ENCODE measurements around the gene SNRPN. TPM values are rescaled to one million over a fixed set of nuclear protein-coding genes. Genes with fewer than 3 reads are reported as not detected.
"Not testable (repeated sequence)": the region's sequence is repeated elsewhere in the genome, so short reads cannot be mapped to it uniquely, and the experiment has no call there.

The SNRPN gene
- total RNA-seq, 2 donors from 2014 or later, result 86.0 to 96.1 TPM

GRCh38 chr15:24944954-24945353, 9.8 kb upstream of the SNRPN start:
- DNase-seq (no peak), ATAC-seq (replicated peaks in 1 of 2) (no peak)
- Mint-ChIP-seq H3K4me1 (ENCODE audit: low read depth) (no peaks in the 10 kb centered on the region), H3K9me3 (peaks cover 5 to 8% of the 10 kb centered on the region in 2 donors), H3K27me3 (ENCODE audit: low read depth) (no peaks in the 10 kb centered on the region), H3K4me3 (no peak overlapping the region), H3K36me3 (ENCODE audit: insufficient read depth in 2 of 2) (peaks cover 1 to 4% of the 10 kb centered on the region in 2 donors), H3K27ac (no peak overlapping the region)

GRCh38 chr15:24945711-24946110, 9.1 kb upstream of the SNRPN start:
- DNase-seq (no peak), ATAC-seq (replicated peaks in 1 of 2) (no peak)
- Mint-ChIP-seq H3K36me3 (ENCODE audit: insufficient read depth in 2 of 2) (peaks cover 0 to 4% of the 10 kb centered on the region in 2 donors), H3K27ac (no peak overlapping the region), H3K4me1 (ENCODE audit: low read depth) (no peaks in the 10 kb centered on the region), H3K9me3 (peaks cover 4 to 6% of the 10 kb centered on the region in 2 donors), H3K4me3 (no peak overlapping the region), H3K27me3 (ENCODE audit: low read depth) (no peaks in the 10 kb centered on the region)

- Mint-ChIP-seq H3K9me3 (peaks cover 0 to 4% of the 10 kb centered on the region in 2 donors), H3K4me3 (no peak overlapping the region), H3K27ac (no peak overlapping the region), H3K36me3 (ENCODE audit: insufficient read depth in 2 of 2) (peaks cover 0 to 4% of the 10 kb centered on the region in 2 donors), H3K27me3 (ENCODE audit: low read depth) (no peaks in the 10 kb centered on the region), H3K4me1 (ENCODE audit: low read depth) (no peaks in the 10 kb centered on the region)
- ATAC-seq (replicated peaks in 1 of 2) (no peak), DNase-seq (no peak)
Observed at GRCh38 chr15:24948495-24948894, 6.3 kb upstream of the SNRPN start.

GRCh38 chr15:24955531-24955921, 739 bp downstream of the SNRPN start:
- peak; percentile 12 to 20 for DNase-seq
- peak; percentile 6 to 8 for ATAC-seq (replicated peaks in 1 of 2)
- Mint-ChIP-seq H3K4me3 (peak overlapping the region; percentile 87 to 91), H3K4me1 (ENCODE audit: low read depth) (peaks cover 8% of the 10 kb centered on the region), H3K27ac (peak overlapping the region; percentile 79), H3K27me3 (ENCODE audit: low read depth) (no peaks in the 10 kb centered on the region), H3K36me3 (ENCODE audit: insufficient read depth in 2 of 2) (peaks cover 7 to 20% of the 10 kb centered on the region in 2 donors), H3K9me3 (peaks cover 0 to 2% of the 10 kb centered on the region in 2 donors)

- H3K36me3 Mint-ChIP-seq (ENCODE audit: insufficient read depth in 2 of 2), result peaks cover 7 to 20% of the 10 kb centered on the region in 2 donors
- no peaks in the 10 kb centered on the region for H3K27me3 Mint-ChIP-seq (ENCODE audit: low read depth)
- ATAC-seq (replicated peaks in 1 of 2) (peak; percentile 75 to 77), DNase-seq (peak; percentile 59 to 71)
- peak overlapping the region; percentile 87 to 91 for H3K4me3 Mint-ChIP-seq
- H3K4me1 Mint-ChIP-seq (ENCODE audit: low read depth), result peaks cover 8% of the 10 kb centered on the region
- peaks cover 0 to 2% of the 10 kb centered on the region in 2 donors for H3K9me3 Mint-ChIP-seq
- peak overlapping the region; percentile 79 for H3K27ac Mint-ChIP-seq
Observed at GRCh38 chr15:24956111-24956838, 1.5 kb downstream of the SNRPN start.

GRCh38 chr15:24957691-24958090, 2.9 kb downstream of the SNRPN start:
- Mint-ChIP-seq H3K27ac (no peak overlapping the region), H3K4me1 (ENCODE audit: low read depth) (peaks cover 8% of the 10 kb centered on the region), H3K4me3 (peak overlapping the region in 1 of 2 donors; percentile 44), H3K36me3 (ENCODE audit: insufficient read depth in 2 of 2) (peaks cover 10 to 24% of the 10 kb centered on the region in 2 donors), H3K9me3 (no peaks in the 10 kb centered on the region), H3K27me3 (ENCODE audit: low read depth) (no peaks in the 10 kb centered on the region)
- ATAC-seq (replicated peaks in 1 of 2) (no peak), DNase-seq (no peak)

- no peaks in the 10 kb centered on the region for H3K27me3 Mint-ChIP-seq (ENCODE audit: low read depth)
- no peak for DNase-seq
- H3K36me3 Mint-ChIP-seq (ENCODE audit: insufficient read depth in 2 of 2), result peaks cover 20 to 51% of the 10 kb centered on the region in 2 donors
- ATAC-seq (replicated peaks in 1 of 2), result no peak
- no peak overlapping the region for H3K4me3 Mint-ChIP-seq
- no peak overlapping the region for H3K27ac Mint-ChIP-seq
- peaks cover 5% of the 10 kb centered on the region for H3K4me1 Mint-ChIP-seq (ENCODE audit: low read depth)
- peaks cover 6 to 7% of the 10 kb centered on the region in 2 donors for H3K9me3 Mint-ChIP-seq
Observed at GRCh38 chr15:24961967-24962366, 7.2 kb downstream of the SNRPN start.

- DNase-seq (no peak), ATAC-seq (replicated peaks in 1 of 2) (no peak)
- H3K4me3 Mint-ChIP-seq, result no peak overlapping the region
- peaks cover 7 to 8% of the 10 kb centered on the region in 2 donors for H3K9me3 Mint-ChIP-seq
- H3K36me3 Mint-ChIP-seq (ENCODE audit: insufficient read depth in 2 of 2), result peaks cover 22 to 57% of the 10 kb centered on the region in 2 donors
- H3K4me1 Mint-ChIP-seq (ENCODE audit: low read depth), result no peaks in the 10 kb centered on the region
- no peaks in the 10 kb centered on the region for H3K27me3 Mint-ChIP-seq (ENCODE audit: low read depth)
- no peak overlapping the region for H3K27ac Mint-ChIP-seq
Observed at GRCh38 chr15:24962880-24963279, 8.1 kb downstream of the SNRPN start.

GRCh38 chr15:24966364-24967103, 11.7 kb downstream of the SNRPN start:
- no peaks in the 10 kb centered on the region for H3K4me1 Mint-ChIP-seq (ENCODE audit: low read depth)
- H3K9me3 Mint-ChIP-seq, result peaks cover 8 to 12% of the 10 kb centered on the region in 2 donors
- H3K36me3 Mint-ChIP-seq (ENCODE audit: insufficient read depth in 2 of 2), result peaks cover 25 to 60% of the 10 kb centered on the region in 2 donors
- ATAC-seq (replicated peaks in 1 of 2) (peak; percentile 74 to 83), DNase-seq (peak in 1 of 2 donors; percentile 2)
- H3K4me3 Mint-ChIP-seq, result no peak overlapping the region
- H3K27ac Mint-ChIP-seq, result no peak overlapping the region
- no peaks in the 10 kb centered on the region for H3K27me3 Mint-ChIP-seq (ENCODE audit: low read depth)

GRCh38 chr15:24971052-24971451, 16.3 kb downstream of the SNRPN start:
- Mint-ChIP-seq H3K27ac (no peak overlapping the region), H3K9me3 (peaks cover 16 to 18% of the 10 kb centered on the region in 2 donors), H3K36me3 (ENCODE audit: insufficient read depth in 2 of 2) (peaks cover 30 to 62% of the 10 kb centered on the region in 2 donors), H3K4me3 (no peak overlapping the region), H3K4me1 (ENCODE audit: low read depth) (no peaks in the 10 kb centered on the region), H3K27me3 (ENCODE audit: low read depth) (no peaks in the 10 kb centered on the region)
- ATAC-seq (replicated peaks in 1 of 2) (no peak), DNase-seq (no peak)

- peaks cover 18 to 21% of the 10 kb centered on the region in 2 donors for H3K9me3 Mint-ChIP-seq
- ATAC-seq (replicated peaks in 1 of 2) (no peak), DNase-seq (no peak)
- H3K36me3 Mint-ChIP-seq (ENCODE audit: insufficient read depth in 2 of 2), result peaks cover 30 to 62% of the 10 kb centered on the region in 2 donors
- no peaks in the 10 kb centered on the region for H3K27me3 Mint-ChIP-seq (ENCODE audit: low read depth)
- H3K27ac Mint-ChIP-seq, result no peak overlapping the region
- no peaks in the 10 kb centered on the region for H3K4me1 Mint-ChIP-seq (ENCODE audit: low read depth)
- H3K4me3 Mint-ChIP-seq, result no peak overlapping the region
Observed at GRCh38 chr15:24971772-24972171, 17.0 kb downstream of the SNRPN start.

- H3K4me3 Mint-ChIP-seq; H3K4me1 Mint-ChIP-seq (ENCODE audit: low read depth); DNase-seq; ATAC-seq (replicated peaks in 1 of 2); H3K27me3 Mint-ChIP-seq (ENCODE audit: low read depth); H3K27ac Mint-ChIP-seq: not testable (repeated sequence)
- Mint-ChIP-seq H3K36me3 (ENCODE audit: insufficient read depth in 2 of 2) (peaks cover 34 to 64% of the 10 kb centered on the region in 2 donors), H3K9me3 (peaks cover 16 to 20% of the 10 kb centered on the region in 2 donors)
Observed at GRCh38 chr15:24972707-24973106, 17.9 kb downstream of the SNRPN start.

GRCh38 chr15:24976932-24977331, 22.1 kb downstream of the SNRPN start:
- no peaks in the 10 kb centered on the region for H3K27me3 Mint-ChIP-seq (ENCODE audit: low read depth)
- DNase-seq (no peak), ATAC-seq (replicated peaks in 1 of 2) (no peak)
- no peaks in the 10 kb centered on the region for H3K4me1 Mint-ChIP-seq (ENCODE audit: low read depth)
- peaks cover 23 to 24% of the 10 kb centered on the region in 2 donors for H3K9me3 Mint-ChIP-seq
- peaks cover 43 to 77% of the 10 kb centered on the region in 2 donors for H3K36me3 Mint-ChIP-seq (ENCODE audit: insufficient read depth in 2 of 2)
- H3K4me3 Mint-ChIP-seq, result no peak overlapping the region
- no peak overlapping the region for H3K27ac Mint-ChIP-seq
